ENCODE measurements around the gene FHIT.

FHIT gene

DNA sequence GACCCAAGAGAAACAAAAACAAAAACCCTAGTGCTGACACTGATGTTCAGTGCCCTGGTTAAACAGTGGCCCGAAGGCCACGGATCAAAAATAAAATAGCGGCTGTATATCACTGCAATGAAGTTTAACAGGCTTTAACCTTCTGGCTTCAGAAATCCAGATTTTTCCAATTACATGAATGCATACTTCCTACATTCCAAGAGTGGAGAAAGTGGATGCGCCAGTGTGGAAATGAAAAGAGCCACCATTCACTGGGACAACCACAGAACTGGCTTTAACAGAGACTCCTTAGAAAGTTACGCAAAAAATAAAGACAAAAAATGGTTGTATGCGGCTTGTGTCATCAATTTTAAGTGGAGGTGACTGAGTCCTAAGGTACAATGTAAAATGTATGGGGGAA is 522.2 kb downstream of the FHIT start:
- no peak for TF ChIP-seq CTCF (IDR thresholded peaks at IDR 0.05; ENCODE audit: low read depth, low read length)
- no peak overlapping the region for H3K4me3 ChIP-seq (ENCODE audit: low read depth, low read length)

DNA sequence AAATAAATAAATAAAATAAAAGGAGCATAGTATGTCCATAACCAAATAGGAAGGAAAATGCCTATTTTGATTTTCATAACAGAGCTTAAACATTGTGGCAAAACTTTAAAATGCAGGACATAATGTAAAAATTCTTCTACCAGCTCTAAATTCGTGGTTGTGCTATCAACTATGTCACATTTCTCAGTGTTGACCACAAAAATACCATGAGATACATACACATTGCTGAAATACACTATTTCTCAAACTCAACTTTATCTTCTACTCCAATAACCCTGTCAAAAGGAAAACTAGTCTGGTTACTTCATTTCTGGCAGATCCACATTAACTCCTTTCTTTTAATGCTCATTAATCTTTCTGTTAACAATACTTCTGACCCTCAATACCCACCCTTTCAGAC is 523.2 kb downstream of the FHIT start:
- no peak overlapping the region for H3K4me3 ChIP-seq (ENCODE audit: low read depth, low read length)
- no peak for TF ChIP-seq CTCF (IDR thresholded peaks at IDR 0.05; ENCODE audit: low read depth, low read length)

GRCh38 chr3:60720736-60721135 is 530.5 kb downstream of the FHIT start:
- no peak overlapping the region for H3K4me3 ChIP-seq (ENCODE audit: low read depth, low read length)
- TF ChIP-seq CTCF (IDR thresholded peaks at IDR 0.05; ENCODE audit: low read depth, low read length): no peak

DNA sequence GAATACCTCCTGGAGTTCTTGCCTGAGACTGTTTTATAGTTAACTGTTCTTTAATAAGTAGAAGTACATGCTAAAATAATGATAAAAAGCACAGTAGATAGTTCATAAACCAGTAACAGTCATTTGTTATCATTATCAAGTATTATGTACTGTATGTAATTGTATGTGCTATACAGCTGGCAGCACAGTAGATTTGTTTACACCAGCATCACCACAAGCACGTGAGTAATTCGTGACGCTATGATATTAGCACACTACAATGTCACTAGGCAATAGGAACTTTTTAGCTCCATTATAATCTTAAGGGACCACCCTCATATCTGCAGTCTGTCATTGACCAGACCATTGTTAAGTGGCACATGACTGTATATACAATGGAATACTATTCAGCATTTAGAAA is 534.7 kb downstream of the FHIT start:
- H3K4me3 ChIP-seq (ENCODE audit: low read depth, low read length): no peak overlapping the region
- TF ChIP-seq CTCF (IDR thresholded peaks at IDR 0.05; ENCODE audit: low read depth, low read length): no peak

DNA sequence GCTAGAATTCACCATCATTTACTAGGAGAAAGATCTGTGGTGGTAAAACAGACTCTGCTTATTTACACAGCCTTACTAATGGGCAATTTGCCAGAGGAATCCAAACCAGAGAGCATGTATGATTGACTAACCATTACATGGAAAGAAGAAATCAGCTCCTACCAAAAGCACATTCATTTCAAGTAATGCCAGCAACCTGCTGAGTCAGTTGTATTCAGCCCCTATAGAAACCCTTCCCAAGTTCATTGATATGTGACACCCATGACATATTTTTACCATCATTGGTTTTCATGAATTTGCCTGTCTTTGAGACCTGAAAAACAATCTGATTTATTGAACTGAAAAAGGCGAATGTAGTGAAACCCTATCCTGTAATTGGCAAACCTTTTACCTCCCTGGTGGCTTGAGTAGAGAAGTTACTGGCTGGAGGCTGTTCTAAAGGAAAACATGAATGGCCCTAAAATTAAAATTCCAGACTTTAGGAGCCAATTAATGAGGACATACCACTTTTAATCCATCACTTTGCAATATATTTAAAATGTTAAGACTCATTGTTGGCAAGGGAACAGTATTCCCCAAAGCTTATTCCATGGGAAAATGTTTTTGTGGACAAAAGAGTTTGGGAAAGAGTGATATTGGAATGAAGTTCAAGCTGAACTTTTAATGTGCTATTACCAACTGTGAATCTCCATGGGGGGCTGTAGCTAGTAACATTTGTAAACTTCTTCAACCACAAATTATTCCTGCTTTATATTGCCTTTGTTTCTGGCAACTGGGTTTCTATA is 542.9 kb downstream of the FHIT start:
- H3K4me3 ChIP-seq (ENCODE audit: low read depth, low read length): no peak overlapping the region
- no peak for TF ChIP-seq CTCF (IDR thresholded peaks at IDR 0.05; ENCODE audit: low read depth, low read length)

DNA sequence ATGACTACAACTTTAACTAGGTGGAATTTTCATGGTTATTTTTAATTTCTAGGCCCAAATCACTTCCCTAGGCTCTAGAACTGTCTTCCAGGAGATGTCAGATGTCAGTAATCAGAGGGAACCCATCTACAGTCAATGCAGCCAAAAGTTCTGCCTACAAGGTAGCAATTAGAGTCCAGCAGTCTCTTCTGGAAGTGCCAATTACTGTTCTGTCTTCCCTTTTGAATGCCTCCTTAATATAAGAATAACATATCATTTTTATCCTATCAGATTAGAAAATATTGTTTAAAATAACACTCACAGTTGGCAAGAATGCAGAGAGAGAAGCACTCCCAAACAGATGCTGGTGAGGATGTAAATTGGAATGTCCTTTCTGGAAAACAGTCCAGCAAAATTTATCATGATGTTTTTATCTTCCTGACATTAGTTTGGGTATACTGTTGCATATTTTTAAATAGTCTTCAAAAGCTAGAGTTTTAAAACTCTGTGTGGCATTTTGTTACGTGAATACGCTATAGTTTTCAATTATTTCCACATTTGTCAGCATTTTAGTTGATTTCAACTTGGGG is 543.7 kb downstream of the FHIT start:
- TF ChIP-seq CTCF (IDR thresholded peaks at IDR 0.05; ENCODE audit: low read depth, low read length): no peak
- no peak overlapping the region for H3K4me3 ChIP-seq (ENCODE audit: low read depth, low read length)

- no peak overlapping the region for H3K4me3 ChIP-seq (ENCODE audit: low read depth, low read length)
- no peak for TF ChIP-seq CTCF (IDR thresholded peaks at IDR 0.05; ENCODE audit: low read depth, low read length)
Observed at GRCh38 chr3:60703956-60704736, 547.1 kb downstream of the FHIT start.
